ENCODE results near the gene CD8A.
"Not testable (repeated sequence)": the region's sequence is repeated elsewhere in the genome, so short reads cannot be mapped to it uniquely, and the experiment has no call there.

Gene CD8A

GRCh38 chr2:86751778-86752177 is 38.9 kb downstream of the CD8A start:
- H3K36me3 Mint-ChIP-seq (ENCODE audit: low read depth): peaks cover 69% of the 10 kb centered on the region
- H3K9me3 Mint-ChIP-seq: peaks cover 21% of the 10 kb centered on the region
- H3K4me3 Mint-ChIP-seq: no peak overlapping the region
- H3K4me1 Mint-ChIP-seq (ENCODE audit: low read depth): peaks cover 13% of the 10 kb centered on the region
- no peaks in the 10 kb centered on the region for H3K27me3 Mint-ChIP-seq (ENCODE audit: low read depth)
- H3K27ac Mint-ChIP-seq: no peak overlapping the region
- no peak for DNase-seq (ENCODE audit: low spot score)

GRCh38 chr2:86750240-86750839 is 40.4 kb downstream of the CD8A start:
- Mint-ChIP-seq H3K4me1 (ENCODE audit: low read depth) (peaks cover 19% of the 10 kb centered on the region), H3K4me3 (no peak overlapping the region), H3K36me3 (ENCODE audit: low read depth) (peaks cover 64% of the 10 kb centered on the region), H3K27me3 (ENCODE audit: low read depth) (no peaks in the 10 kb centered on the region), H3K27ac (no peak overlapping the region), H3K9me3 (peaks cover 21% of the 10 kb centered on the region)
- DNase-seq (ENCODE audit: low spot score): no peak

- no peak overlapping the region for H3K27ac Mint-ChIP-seq
- H3K27me3 Mint-ChIP-seq (ENCODE audit: low read depth): no peaks in the 10 kb centered on the region
- DNase-seq (ENCODE audit: low spot score): no peak
- H3K4me1 Mint-ChIP-seq (ENCODE audit: low read depth): peaks cover 21% of the 10 kb centered on the region
- peaks cover 21% of the 10 kb centered on the region for H3K9me3 Mint-ChIP-seq
- H3K36me3 Mint-ChIP-seq (ENCODE audit: low read depth): peaks cover 65% of the 10 kb centered on the region
- H3K4me3 Mint-ChIP-seq: no peak overlapping the region
These were observed 42.7 kb downstream of the CD8A start for GRCh38 chr2:86747711-86748639.

GRCh38 chr2:86746939-86747338 is 43.8 kb downstream of the CD8A start:
- Mint-ChIP-seq H3K4me3 (no peak overlapping the region), H3K27me3 (ENCODE audit: low read depth) (no peaks in the 10 kb centered on the region), H3K27ac (no peak overlapping the region), H3K4me1 (ENCODE audit: low read depth) (peaks cover 23% of the 10 kb centered on the region), H3K36me3 (ENCODE audit: low read depth) (peaks cover 57% of the 10 kb centered on the region), H3K9me3 (peaks cover 21% of the 10 kb centered on the region)
- no peak for DNase-seq (ENCODE audit: low spot score)

- DNase-seq (ENCODE audit: low spot score): no peak
- peaks cover 17% of the 10 kb centered on the region for H3K4me1 Mint-ChIP-seq (ENCODE audit: low read depth)
- H3K9me3 Mint-ChIP-seq: peaks cover 4% of the 10 kb centered on the region
- no peak overlapping the region for H3K27ac Mint-ChIP-seq
- H3K36me3 Mint-ChIP-seq (ENCODE audit: low read depth): peaks cover 33% of the 10 kb centered on the region
- H3K4me3 Mint-ChIP-seq: no peak overlapping the region
- H3K27me3 Mint-ChIP-seq (ENCODE audit: low read depth): no peaks in the 10 kb centered on the region
These were observed 46.6 kb downstream of the CD8A start for GRCh38 chr2:86744152-86744551.

- not testable (repeated sequence) for H3K4me3 Mint-ChIP-seq
- peaks cover 11% of the 10 kb centered on the region for H3K4me1 Mint-ChIP-seq (ENCODE audit: low read depth)
These were observed 48.7 kb downstream of the CD8A start for GRCh38 chr2:86741889-86742498.

GRCh38 chr2:86739889-86740288 is 50.8 kb downstream of the CD8A start:
- not testable (repeated sequence) for H3K27me3 Mint-ChIP-seq (ENCODE audit: low read depth); H3K9me3 Mint-ChIP-seq; H3K4me3 Mint-ChIP-seq; DNase-seq (ENCODE audit: low spot score); H3K27ac Mint-ChIP-seq; H3K4me1 Mint-ChIP-seq (ENCODE audit: low read depth)
- peaks cover 11% of the 10 kb centered on the region for H3K36me3 Mint-ChIP-seq (ENCODE audit: low read depth)

More at GRCh38 chr2:86741889-86742498, 48.7 kb downstream of the CD8A start:
- H3K9me3 Mint-ChIP-seq; H3K27me3 Mint-ChIP-seq (ENCODE audit: low read depth); DNase-seq (ENCODE audit: low spot score); H3K27ac Mint-ChIP-seq: not testable (repeated sequence)
- H3K36me3 Mint-ChIP-seq (ENCODE audit: low read depth): peaks cover 18% of the 10 kb centered on the region

- H3K27ac Mint-ChIP-seq; DNase-seq (ENCODE audit: low spot score); H3K27me3 Mint-ChIP-seq (ENCODE audit: low read depth); H3K4me1 Mint-ChIP-seq (ENCODE audit: low read depth); H3K4me3 Mint-ChIP-seq; H3K9me3 Mint-ChIP-seq: not testable (repeated sequence)
- H3K36me3 Mint-ChIP-seq (ENCODE audit: low read depth): peaks cover 11% of the 10 kb centered on the region
These were observed 51.2 kb downstream of the CD8A start for GRCh38 chr2:86739485-86739884.

- not testable (repeated sequence) for H3K4me1 Mint-ChIP-seq (ENCODE audit: low read depth); H3K27me3 Mint-ChIP-seq (ENCODE audit: low read depth); H3K27ac Mint-ChIP-seq; H3K4me3 Mint-ChIP-seq; DNase-seq (ENCODE audit: low spot score); H3K9me3 Mint-ChIP-seq; H3K36me3 Mint-ChIP-seq (ENCODE audit: low read depth)
These were observed 55.8 kb downstream of the CD8A start for GRCh38 chr2:86734896-86735295.

All from T-helper 2 cell treated with Interferon-gamma antibody and Interleukin-4, amounts not matched to agents 5 μg/mL and 100 μg/mL, for 36 hours (primary cell).